SK-N-SH (cell line): ENCODE data around the gene CPPED1. TPM values are rescaled to one million over a fixed set of nuclear protein-coding genes. Genes with fewer than 3 reads are reported as not detected.

Experiments
- CTCF ChIA-PET: fragments of 300-600, 350-600 bp; formaldehyde crosslinking; extraction: SDS; loops from one replicate; lab custom pipeline; 2021; lab: Yijun Ruan, JAX
- POLR2A ChIA-PET: fragments of 350-600 bp; sonication (Branson Sonifier 250); formaldehyde crosslinking; extraction: SDS; loops from one replicate; lab custom pipeline; 2020; ENCODE audit warnings: antibody characterized with exemption, inconsistent platforms; lab: Yijun Ruan, JAX
- DNase-seq: peaks from one replicate; pipeline ENCODE4 v3.0.0; 2012
- H2AFZ ChIP-seq: fragments of 200-600 bp; sonication (generic); 2 replicates; pipeline ENCODE4 v1.8.1; 2016; ENCODE audit warnings: antibody characterized with exemption, mild to moderate bottlenecking, low read depth
- H3F3A ChIP-seq: fragments of 200-600 bp; sonication (generic); replicated peaks from 2 replicates; pipeline ENCODE3; 2016; ENCODE audit warnings: antibody characterized with exemption, mild to moderate bottlenecking; ENCODE audit not compliant: insufficient read depth
- H3K27ac ChIP-seq, 2 experiments: fragments of 200-500 bp in 1 of 2; fragments of 200-600 bp in 1 of 2; sonication (Bioruptor generic) in 1 of 2; sonication (generic), shearing (Covaris generic) in 1 of 2; 2 replicates each; pipeline versions ENCODE4 v1.5.1 to v1.6.1; 2014 to 2016; ENCODE audit warnings: low read depth in 2 of 2, inconsistent platforms in 1 of 2, low read length in 1 of 2, mild to moderate bottlenecking in 1 of 2, mixed read lengths in 1 of 2
- H3K27me3 ChIP-seq: fragments of 200-600 bp; sonication (generic), shearing (Covaris generic); 2 replicates; pipeline ENCODE4 v1.6.1; 2016; ENCODE audit warnings: mixed run types; ENCODE audit not compliant: insufficient read depth
- H3K36me3 ChIP-seq, 2 experiments: fragments of 200-500 bp in 1 of 2; fragments of 200-600 bp in 1 of 2; sonication (Bioruptor generic) in 1 of 2; sonication (generic) in 1 of 2; replicated peaks in 1 of 2; 2 replicates each; pipeline versions ENCODE3 to v1.5.1; 2014 to 2016; ENCODE audit warnings: low read length in 1 of 2, mild to moderate bottlenecking in 1 of 2; ENCODE audit not compliant: insufficient read depth in 2 of 2, control insufficient read depth in 1 of 2
- H3K4me1 ChIP-seq, 2 experiments: fragments of 200-500 bp in 1 of 2; fragments of 200-600 bp in 1 of 2; sonication (Bioruptor generic) in 1 of 2; sonication (generic), shearing (Covaris generic) in 1 of 2; 2 replicates each; pipeline versions ENCODE4 v1.5.1 to v1.6.1; 2014 to 2016; ENCODE audit warnings: low read depth in 1 of 2, low read length in 1 of 2, mixed run types in 1 of 2; ENCODE audit not compliant: insufficient read depth in 2 of 2, control insufficient read depth in 1 of 2
- H3K4me2 ChIP-seq: fragments of 200-600 bp; sonication (generic), shearing (Covaris generic); 2 replicates; pipeline ENCODE4 v1.6.1; 2017; ENCODE audit warnings: mixed run types
- H3K4me3 ChIP-seq, 2 experiments: fragments of 200-500 bp in 1 of 2; fragments of 200-600 bp in 1 of 2; sonication (Bioruptor generic) in 1 of 2; sonication (generic), shearing (Covaris generic) in 1 of 2; 2 replicates each; pipeline versions ENCODE4 v1.5.1 to v1.8.1; 2014 to 2016; ENCODE audit warnings: low read depth in 2 of 2, inconsistent platforms in 1 of 2, low read length in 1 of 2, mild to moderate bottlenecking in 1 of 2, mixed read lengths in 1 of 2, moderate library complexity in 1 of 2
- H3K79me2 ChIP-seq: fragments of 200-600 bp; sonication (generic); 2 replicates; pipeline ENCODE4 v1.8.1; 2017; ENCODE audit warnings: mild to moderate bottlenecking; ENCODE audit not compliant: insufficient read depth
- H3K9ac ChIP-seq: fragments of 200-600 bp; sonication (generic); 2 replicates; pipeline ENCODE4 v1.6.1; 2017; ENCODE audit warnings: mixed run types
- H3K9me2 ChIP-seq: fragments of 200-600 bp; sonication (generic); 2 replicates; pipeline ENCODE4 v1.6.1; 2017; ENCODE audit warnings: mixed run types
- H3K9me3 ChIP-seq: fragments of 200-600 bp; sonication (generic); 2 replicates; pipeline ENCODE4 v1.6.1; 2017; ENCODE audit warnings: mixed run types, mild to moderate bottlenecking, moderate library complexity
- H4K20me1 ChIP-seq: fragments of 200-600 bp; sonication (generic); 2 replicates; pipeline ENCODE4 v1.6.1; 2017; ENCODE audit warnings: mild to moderate bottlenecking, mixed run types; ENCODE audit not compliant: insufficient read depth
- CHD2 ChIP-seq: fragments of 150-350 bp; IDR thresholded peaks from 2 replicates; pipeline ENCODE4 v1.6.1; 2018; ENCODE audit warnings: low read length; ENCODE audit not compliant: partially characterized antibody
- ELF1 ChIP-seq: IDR thresholded peaks from 2 replicates; pipeline ENCODE4 v1.4.0; 2012
- FOSL2 ChIP-seq: IDR thresholded peaks from 2 replicates; pipeline ENCODE4 v1.4.0; 2012; ENCODE audit warnings: low read depth, mild to moderate bottlenecking, moderate library complexity, borderline replicate concordance
- FOXM1 ChIP-seq: IDR thresholded peaks from 2 replicates; pipeline ENCODE4 v1.4.0; 2012; ENCODE audit warnings: low read depth, mild to moderate bottlenecking
- GABPA ChIP-seq: IDR thresholded peaks from 2 replicates; pipeline ENCODE4 v1.4.0; 2012; ENCODE audit warnings: low read depth, mild to moderate bottlenecking
- GATA2 ChIP-seq: sonication (generic); formaldehyde crosslinking; IDR thresholded peaks from 2 replicates; pipeline ENCODE4 v1.5.0; 2020; ENCODE audit warnings: mild to moderate bottlenecking, missing genetic modification reagents
- MAX ChIP-seq: IDR thresholded peaks from 2 replicates; pipeline ENCODE4 v1.4.0; 2012; ENCODE audit warnings: low read depth
- MXI1 ChIP-seq: IDR thresholded peaks from 2 replicates; pipeline ENCODE4 v1.6.1; 2012; ENCODE audit warnings: mild to moderate bottlenecking, low read depth, low read length, improper control_type of control experiment
- NRF1 ChIP-seq: IDR thresholded peaks from 2 replicates; pipeline ENCODE4 v1.6.1; 2012; ENCODE audit warnings: low read depth, mild to moderate bottlenecking, low read length
- POLR2AphosphoS5 ChIP-seq: IDR thresholded peaks from 2 replicates; pipeline ENCODE4 v1.6.1; 2012; ENCODE audit warnings: low read depth, low read length
- RFX5 ChIP-seq: IDR thresholded peaks from 2 replicates; pipeline ENCODE4 v1.6.1; 2012; ENCODE audit warnings: mild to moderate bottlenecking, improper control_type of control experiment, low read length
- RXRA ChIP-seq: IDR thresholded peaks from 2 replicates; pipeline ENCODE4 v1.4.0; 2012; ENCODE audit warnings: low read depth, mild to moderate bottlenecking, borderline replicate concordance
- SMC3 ChIP-seq: IDR thresholded peaks from 2 replicates; pipeline ENCODE4 v1.6.1; 2012; ENCODE audit warnings: low read depth, low read length, improper control_type of control experiment
- TAF1 ChIP-seq: IDR thresholded peaks from 2 replicates; pipeline ENCODE4 v1.6.1; 2012; ENCODE audit warnings: low read depth, mild to moderate bottlenecking, low read length, moderate library complexity, borderline replicate concordance
- USF1 ChIP-seq: IDR thresholded peaks from 2 replicates; pipeline ENCODE4 v1.4.0; 2012; ENCODE audit warnings: low read depth, borderline replicate concordance
- USF2 ChIP-seq: fragments of 150-350 bp; IDR thresholded peaks from 2 replicates; pipeline ENCODE4 v1.6.1; 2017; ENCODE audit warnings: antibody characterized with exemption, low read length, low read depth, borderline replicate concordance
- ZBTB33 ChIP-seq: IDR thresholded peaks from 2 replicates; pipeline ENCODE4 v1.4.0; 2012; ENCODE audit warnings: low read depth, borderline replicate concordance
- WGBS: methylation state at CpG from one replicate; pipeline ENCODE4 v1.1.6; 2017; ENCODE audit warnings: low lambda C conversion rate; 5-methylcytosine and 5-hydroxymethylcytosine counted together
- polyA plus RNA-seq, 3 experiments: library from polyadenylated mRNA; depleted of rRNA; stranded (reverse); fragments of >200 nt; gene quantifications; 2 replicates each; pipeline ENCODE4 v1.2.3, GENCODE V29; 2012

CPPED1 gene
- polyA plus RNA-seq, 1 of the 3 experiments (the other 2 are of a cell fraction): 11.9 TPM

GRCh38 chr16:12643034-12643455, 160.6 kb downstream of the CPPED1 start:
- TF ChIP-seq TAF1: no peak
- TF ChIP-seq FOSL2: no peak
- TF ChIP-seq USF1: no peak
- no peak for TF ChIP-seq FOXM1
- TF ChIP-seq USF2: no peak
- no peak for TF ChIP-seq ELF1
- TF ChIP-seq NRF1: no peak
- TF ChIP-seq RFX5: no peak
- no peak overlapping the region for H3K4me3 ChIP-seq
- no peak for DNase-seq
- WGBS: 76% methylated on average over 8 of the region's 8 CpGs
- no peak overlapping the region for H3K9ac ChIP-seq
- ChIA-PET CTCF (no interaction called here), POLR2A (no interaction called here)
- no peaks in the 10 kb centered on the region for H3K9me2 ChIP-seq
- no peaks in the 10 kb centered on the region for H3K79me2 ChIP-seq
- no peak overlapping the region for H3K4me2 ChIP-seq
- no peaks in the 10 kb centered on the region for H3K27me3 ChIP-seq
- no peaks in the 10 kb centered on the region for H4K20me1 ChIP-seq
- H3K36me3 ChIP-seq: no peaks in the 10 kb centered on the region
- no peak overlapping the region for H3K27ac ChIP-seq
- H3K4me1 ChIP-seq: peaks cover 4 to 7% of the 10 kb centered on the region in 2 experiments; a peak in 1 of 4 replicates
- no peaks in the 10 kb centered on the region for H3F3A ChIP-seq
- H2AFZ ChIP-seq: no peak overlapping the region
- no peaks in the 10 kb centered on the region for H3K9me3 ChIP-seq

- POLR2A ChIA-PET: no interaction called here
- H3K4me3 ChIP-seq: no peak overlapping the region
- CTCF ChIA-PET: no interaction called here
- no peak overlapping the region for H3K4me2 ChIP-seq
- H3K36me3 ChIP-seq: no peaks in the 10 kb centered on the region
- H3K27ac ChIP-seq: peak overlapping the region in 1 of 2 experiments; percentile 19; a peak in 1 of 4 replicates
- WGBS: 38% methylated on average over 3 of the region's 4 CpGs
- no peaks in the 10 kb centered on the region for H3K79me2 ChIP-seq
- no peaks in the 10 kb centered on the region for H3K9me2 ChIP-seq
- no peaks in the 10 kb centered on the region for H3K27me3 ChIP-seq
- H3K9me3 ChIP-seq: no peaks in the 10 kb centered on the region
- H3K4me1 ChIP-seq: no peaks in the 10 kb centered on the region
- TF ChIP-seq USF1 (peak; percentile 45; the same call in 1 of the 2 replicates), SMC3 (no peak)
- H3K9ac ChIP-seq: no peak overlapping the region
- H2AFZ ChIP-seq: peak overlapping the region; percentile 22; the same call in 1 of the 2 replicates
- no peaks in the 10 kb centered on the region for H3F3A ChIP-seq
- no peaks in the 10 kb centered on the region for H4K20me1 ChIP-seq
- no peak for DNase-seq
Measured at GRCh38 chr16:12639044-12639443, 164.6 kb downstream of the CPPED1 start.

GRCh38 chr16:12637002-12637401, 166.7 kb downstream of the CPPED1 start:
- Histone ChIP-seq H3F3A (peaks cover 4% of the 10 kb centered on the region), H3K79me2 (no peaks in the 10 kb centered on the region), H4K20me1 (no peaks in the 10 kb centered on the region), H3K4me1 (no peaks in the 10 kb centered on the region), H3K27me3 (no peaks in the 10 kb centered on the region), H3K36me3 (no peaks in the 10 kb centered on the region), H3K27ac (no peak overlapping the region), H3K9ac (no peak overlapping the region), H3K4me2 (no peak overlapping the region), H3K9me3 (no peaks in the 10 kb centered on the region), H3K4me3 (no peak overlapping the region), H3K9me2 (no peaks in the 10 kb centered on the region), H2AFZ (no peak overlapping the region)
- DNase-seq: no peak
- CTCF ChIA-PET: no interaction called here
- 100% methylated on average over 3 of the region's 12 CpGs for WGBS
- POLR2A ChIA-PET: no interaction called here
- TF ChIP-seq RFX5 (no peak), NRF1 (no peak), POLR2AphosphoS5 (no peak), GABPA (no peak), GATA2 (CRISPR knock-in tag) (no peak), MXI1 (no peak), CHD2 (no peak), USF2 (no peak), MAX (no peak), RXRA (no peak), ZBTB33 (no peak)
